MM.1S (cell line): ENCODE measurements around the gene SLC5A6.

Source experiments
- DNase-seq: peaks from one replicate; pipeline ENCODE4 v3.0.0-alpha.2; 2015
- H2AFZ ChIP-seq: fragments of 300-600 bp; sonication (generic); 2 replicates; pipeline ENCODE4 v1.6.0; 2016; ENCODE audit warnings: antibody characterized with exemption, low read length
- H3F3A ChIP-seq: fragments of 300-600 bp; sonication (generic); 2 replicates; pipeline ENCODE4 v1.6.1; 2016; ENCODE audit warnings: mild to moderate bottlenecking, antibody characterized with exemption, low read length, moderate library complexity, mixed read lengths; ENCODE audit not compliant: insufficient read depth
- H3K27ac ChIP-seq: fragments of 300-600 bp; sonication (generic); 2 replicates; pipeline ENCODE4 v1.5.1; 2016; ENCODE audit warnings: mild to moderate bottlenecking, low read length
- H3K27me3 ChIP-seq: fragments of 300-600 bp; sonication (generic); replicated peaks from 2 replicates; pipeline ENCODE4 v1.6.0; 2016; ENCODE audit warnings: low read length; ENCODE audit not compliant: insufficient read depth
- H3K36me3 ChIP-seq: fragments of 300-600 bp; sonication (generic); replicated peaks from 2 replicates; pipeline ENCODE4 v1.6.1; 2016; ENCODE audit warnings: mild to moderate bottlenecking, low read length, mixed read lengths; ENCODE audit not compliant: insufficient read depth
- H3K4me1 ChIP-seq: fragments of 300-600 bp; sonication (generic); 2 replicates; pipeline ENCODE4 v1.6.1; 2016; ENCODE audit warnings: low read length, mixed read lengths
- H3K4me2 ChIP-seq: fragments of 300-600 bp; sonication (generic); 2 replicates; pipeline ENCODE4 v1.6.0; 2016; ENCODE audit warnings: low read depth, low read length
- H3K4me3 ChIP-seq: fragments of 300-600 bp; sonication (generic); 2 replicates; pipeline ENCODE4 v1.5.1; 2016; ENCODE audit warnings: low read length, mixed read lengths
- H3K79me2 ChIP-seq: fragments of 300-600 bp; sonication (generic); 2 replicates; pipeline ENCODE4 v1.6.1; 2016; ENCODE audit warnings: mixed run types, low read length, mixed read lengths
- H3K9ac ChIP-seq: fragments of 300-600 bp; sonication (generic); 2 replicates; pipeline ENCODE4 v1.6.1; 2016; ENCODE audit warnings: low read length, mixed read lengths
- H3K9me2 ChIP-seq: fragments of 300-600 bp; sonication (generic); replicated peaks from 2 replicates; pipeline ENCODE4 v1.6.1; 2016; ENCODE audit warnings: mild to moderate bottlenecking, low read length, mixed read lengths; ENCODE audit not compliant: insufficient read depth
- H3K9me3 ChIP-seq: fragments of 300-600 bp; sonication (generic); replicated peaks from 2 replicates; pipeline ENCODE4 v1.6.1; 2016; ENCODE audit warnings: mild to moderate bottlenecking, low read length, mixed read lengths; ENCODE audit not compliant: insufficient read depth
- H4K20me1 ChIP-seq: fragments of 300-600 bp; sonication (generic); 2 replicates; pipeline ENCODE4 v1.6.1; 2016; ENCODE audit warnings: mild to moderate bottlenecking, low read length, moderate library complexity, mixed read lengths; ENCODE audit not compliant: insufficient read depth
- EZH2 ChIP-seq: fragments of 300-600 bp; sonication (generic); optimal IDR thresholded peaks from 2 replicates; pipeline ENCODE3; 2017; ENCODE audit warnings: low read depth, mild to moderate bottlenecking, antibody characterized with exemption, low read length, mixed read lengths
- EZH2phosphoT487 ChIP-seq: fragments of 300-600 bp; sonication (generic); IDR thresholded peaks from 2 replicates; pipeline ENCODE4 v1.6.1; 2018; ENCODE audit warnings: antibody characterized with exemption, low read length
- TF ChIP-seq, protein P1 (sequence below): fragments of 300-600 bp; sonication (generic); IDR thresholded peaks from 2 replicates; pipeline ENCODE4 v1.5.1; 2016; ENCODE audit warnings: antibody characterized with exemption, low read length, mixed read lengths

Gene SLC5A6

DNA sequence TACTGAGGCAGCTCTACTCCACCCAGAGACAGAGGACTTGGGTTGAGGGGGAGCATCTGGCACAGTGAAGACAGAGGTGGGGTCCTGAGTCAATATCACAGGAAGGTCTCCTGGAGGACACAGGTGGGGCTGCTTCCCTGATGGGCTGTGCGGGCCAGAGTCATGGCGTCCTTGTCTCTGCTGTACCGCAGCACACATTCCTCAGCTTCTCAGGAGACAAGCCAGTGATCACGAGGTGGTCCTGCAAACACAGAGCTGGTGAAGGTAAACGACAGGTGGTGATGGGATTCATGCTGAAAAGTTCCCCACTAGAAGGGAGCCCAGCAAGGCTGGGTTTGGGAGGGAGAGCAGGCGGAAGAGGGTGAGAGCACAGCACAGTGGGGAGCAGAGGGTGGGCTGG is 53.6 kb downstream of the SLC5A6 start:
- DNase-seq, result no peak
- H4K20me1 ChIP-seq, result no peaks in the 10 kb centered on the region
- no peak overlapping the region for H3K9ac ChIP-seq
- H3K4me1 ChIP-seq, result peaks cover 51% of the 10 kb centered on the region
- peaks cover 32% of the 10 kb centered on the region for H3F3A ChIP-seq
- no peak overlapping the region for H3K4me2 ChIP-seq
- no peaks in the 10 kb centered on the region for H3K36me3 ChIP-seq
- H3K27ac ChIP-seq, result no peak overlapping the region
- H3K9me3 ChIP-seq, result no peaks in the 10 kb centered on the region
- TF ChIP-seq EZH2phosphoT487 (no peak), EZH2 (no peak)
- TF ChIP-seq, protein P1, sequence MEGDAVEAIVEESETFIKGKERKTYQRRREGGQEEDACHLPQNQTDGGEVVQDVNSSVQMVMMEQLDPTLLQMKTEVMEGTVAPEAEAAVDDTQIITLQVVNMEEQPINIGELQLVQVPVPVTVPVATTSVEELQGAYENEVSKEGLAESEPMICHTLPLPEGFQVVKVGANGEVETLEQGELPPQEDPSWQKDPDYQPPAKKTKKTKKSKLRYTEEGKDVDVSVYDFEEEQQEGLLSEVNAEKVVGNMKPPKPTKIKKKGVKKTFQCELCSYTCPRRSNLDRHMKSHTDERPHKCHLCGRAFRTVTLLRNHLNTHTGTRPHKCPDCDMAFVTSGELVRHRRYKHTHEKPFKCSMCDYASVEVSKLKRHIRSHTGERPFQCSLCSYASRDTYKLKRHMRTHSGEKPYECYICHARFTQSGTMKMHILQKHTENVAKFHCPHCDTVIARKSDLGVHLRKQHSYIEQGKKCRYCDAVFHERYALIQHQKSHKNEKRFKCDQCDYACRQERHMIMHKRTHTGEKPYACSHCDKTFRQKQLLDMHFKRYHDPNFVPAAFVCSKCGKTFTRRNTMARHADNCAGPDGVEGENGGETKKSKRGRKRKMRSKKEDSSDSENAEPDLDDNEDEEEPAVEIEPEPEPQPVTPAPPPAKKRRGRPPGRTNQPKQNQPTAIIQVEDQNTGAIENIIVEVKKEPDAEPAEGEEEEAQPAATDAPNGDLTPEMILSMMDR, result no peak
- no peaks in the 10 kb centered on the region for H3K9me2 ChIP-seq
- no peak overlapping the region for H3K4me3 ChIP-seq
- no peaks in the 10 kb centered on the region for H3K79me2 ChIP-seq
- H3K27me3 ChIP-seq, result no peaks in the 10 kb centered on the region
- H2AFZ ChIP-seq, result no peak overlapping the region

- peaks cover 46% of the 10 kb centered on the region for H3K4me1 ChIP-seq
- peaks cover 30% of the 10 kb centered on the region for H3F3A ChIP-seq
- no peak overlapping the region for H3K4me3 ChIP-seq
- no peaks in the 10 kb centered on the region for H3K79me2 ChIP-seq
- H3K4me2 ChIP-seq, result no peak overlapping the region
- TF ChIP-seq, protein P1, result no peak
- TF ChIP-seq EZH2phosphoT487, result no peak
- TF ChIP-seq EZH2, result no peak
- no peak overlapping the region for H3K27ac ChIP-seq
- H3K9me2 ChIP-seq, result no peaks in the 10 kb centered on the region
- no peak overlapping the region for H2AFZ ChIP-seq
- no peak for DNase-seq
- H3K9ac ChIP-seq, result no peak overlapping the region
- no peaks in the 10 kb centered on the region for H3K27me3 ChIP-seq
- H4K20me1 ChIP-seq, result no peaks in the 10 kb centered on the region
- H3K9me3 ChIP-seq, result no peaks in the 10 kb centered on the region
- no peaks in the 10 kb centered on the region for H3K36me3 ChIP-seq
Measured at GRCh38 chr2:27155069-27155520, 57.0 kb downstream of the SLC5A6 start.

- Histone ChIP-seq H3K4me2 (no peak overlapping the region), H3K27me3 (no peaks in the 10 kb centered on the region), H3K9me2 (no peaks in the 10 kb centered on the region), H3K36me3 (no peaks in the 10 kb centered on the region), H3K4me1 (peaks cover 46% of the 10 kb centered on the region), H3F3A (peaks cover 30% of the 10 kb centered on the region), H3K9ac (no peak overlapping the region), H3K79me2 (no peaks in the 10 kb centered on the region), H3K4me3 (no peak overlapping the region), H4K20me1 (no peaks in the 10 kb centered on the region), H3K9me3 (no peaks in the 10 kb centered on the region), H3K27ac (no peak overlapping the region), H2AFZ (no peak overlapping the region)
- DNase-seq, result no peak
- TF ChIP-seq EZH2phosphoT487 (no peak), EZH2 (no peak)
Measured at GRCh38 chr2:27154488-27154887, 57.6 kb downstream of the SLC5A6 start.

DNA sequence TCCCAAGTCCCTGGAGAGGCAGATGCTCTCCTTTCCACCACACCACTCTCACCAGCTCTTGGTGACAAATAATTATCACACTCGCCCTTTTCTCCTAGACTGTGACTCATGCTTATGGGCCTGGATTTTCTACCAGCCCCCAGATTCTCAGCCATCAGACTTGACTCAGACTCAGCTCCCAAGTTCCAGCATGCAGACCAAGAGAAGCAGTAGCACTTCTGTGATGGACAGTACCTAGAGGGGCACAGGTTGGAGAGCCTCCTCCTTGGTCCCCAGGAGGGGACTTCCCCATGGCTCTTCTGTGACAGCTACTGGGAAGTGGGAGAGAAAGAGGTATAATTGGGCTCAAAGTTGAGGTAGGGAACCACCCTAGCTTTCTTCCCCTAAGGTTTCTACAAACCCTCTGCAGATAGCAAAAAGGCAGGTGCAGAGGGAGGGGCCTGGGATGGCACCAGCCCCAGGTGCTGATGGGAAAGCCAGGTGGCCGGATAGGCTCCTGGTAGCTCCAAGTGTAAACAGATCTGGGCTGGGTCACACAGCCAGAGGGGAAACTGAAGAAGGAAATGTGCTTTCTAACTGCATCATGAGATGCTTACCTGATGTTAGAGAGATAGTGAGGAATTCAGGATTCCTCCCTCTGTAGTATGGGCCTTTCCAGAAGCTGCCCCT is 59.1 kb downstream of the SLC5A6 start:
- Histone ChIP-seq H3K27me3 (no peaks in the 10 kb centered on the region), H3K79me2 (no peaks in the 10 kb centered on the region), H4K20me1 (no peaks in the 10 kb centered on the region), H3K27ac (peak overlapping the region; percentile 74), H3K4me3 (no peak overlapping the region), H3K9me2 (no peaks in the 10 kb centered on the region), H3K4me1 (peaks cover 45% of the 10 kb centered on the region), H2AFZ (peak overlapping the region; percentile 20), H3K9ac (peak overlapping the region; percentile 9; the same call in 1 of the 2 replicates), H3K36me3 (no peaks in the 10 kb centered on the region), H3K9me3 (no peaks in the 10 kb centered on the region), H3K4me2 (peak overlapping the region; percentile 36), H3F3A (peaks cover 30% of the 10 kb centered on the region)
- peak; percentile 83 for DNase-seq
- TF ChIP-seq EZH2 (no peak), EZH2phosphoT487 (no peak)
- TF ChIP-seq, protein P1, result no peak
